HEK293T (cell line): ENCODE data around the gene RHEB.

Experiments used
- ARNT ChIP-seq: fragments of 450-650 bp; IDR thresholded peaks from 2 replicates; pipeline ENCODE4 v1.6.1; 2017; ENCODE audit warnings: mild to moderate bottlenecking
- BHLHE40 ChIP-seq: fragments of 450-650 bp; IDR thresholded peaks from 2 replicates; pipeline ENCODE4 v1.6.1; 2016; ENCODE audit warnings: mild to moderate bottlenecking, moderate library complexity, borderline replicate concordance
- ELF4 ChIP-seq: fragments of 450-650 bp; IDR thresholded peaks from 2 replicates; pipeline ENCODE4 v1.6.1; 2017; ENCODE audit warnings: antibody characterized with exemption
- FOXA1 ChIP-seq: fragments of 450-650 bp; IDR thresholded peaks from 2 replicates; pipeline ENCODE4 v1.6.1; 2016; ENCODE audit warnings: mild to moderate bottlenecking
- FOXM1 ChIP-seq: fragments of 450-650 bp; IDR thresholded peaks from 2 replicates; pipeline ENCODE4 v1.6.1; 2017; ENCODE audit warnings: mild to moderate bottlenecking, borderline replicate concordance
- HDGF ChIP-seq: fragments of 450-650 bp; IDR thresholded peaks from 2 replicates; pipeline ENCODE4 v1.6.1; 2017; ENCODE audit warnings: antibody characterized with exemption, borderline replicate concordance
- L3MBTL2 ChIP-seq: fragments of 450-650 bp; conservative IDR thresholded peaks from 2 replicates; pipeline ENCODE4 v1.6.1; 2016; ENCODE audit warnings: mild to moderate bottlenecking
- NFRKB ChIP-seq: fragments of 450-650 bp; IDR thresholded peaks from 2 replicates; pipeline ENCODE4 v1.6.1; 2016; ENCODE audit warnings: mild to moderate bottlenecking, moderate library complexity
- PKNOX1 ChIP-seq: fragments of 450-650 bp; IDR thresholded peaks from 2 replicates; pipeline ENCODE4 v1.6.1; 2016
- SP1 ChIP-seq: fragments of 450-650 bp; IDR thresholded peaks from 2 replicates; pipeline ENCODE4 v1.6.1; 2017
- SUZ12 ChIP-seq: fragments of 450-650 bp; IDR thresholded peaks from 2 replicates; pipeline ENCODE4 v1.6.1; 2016; ENCODE audit warnings: mild to moderate bottlenecking
- TARDBP ChIP-seq: fragments of 450-650 bp; IDR thresholded peaks from 2 replicates; pipeline ENCODE4 v1.6.1; 2016
- ZNF384 ChIP-seq: fragments of 450-650 bp; IDR thresholded peaks from 2 replicates; pipeline ENCODE4 v1.6.1; 2016

GRCh38 chr7:151429560-151430331 is 89.9 kb downstream of the RHEB start:
- TF ChIP-seq SUZ12 (no peak), HDGF (no peak), SP1 (no peak), FOXM1 (no peak), ELF4 (no peak), BHLHE40 (no peak), ZNF384 (no peak), ARNT (no peak), L3MBTL2 (no peak), NFRKB (no peak), FOXA1 (no peak), TARDBP (no peak), PKNOX1 (no peak)
